Sciatic nerve (tissue), 2 donors: ENCODE data around the gene LGALS4. TPM values are rescaled to one million over a fixed set of nuclear protein-coding genes. Genes with fewer than 3 reads are reported as not detected.
"Not testable (repeated sequence)": the region's sequence is repeated elsewhere in the genome, so short reads cannot be mapped to it uniquely, and the experiment has no call there.

Experiments used
- ATAC-seq: fragments of 200-7000 bp; cut with Tn5 transposase; one replicate; pipeline ENCODE4 v1.9.1; 2020; ENCODE audit warnings: mild to moderate bottlenecking, moderate library complexity
- DNase-seq: peaks from one replicate; pipeline ENCODE4 v3.0.0-alpha.2; 2020; ENCODE audit warnings: low spot score
- intact Hi-C: fragments of 100-400 bp; cut with DNase I; formaldehyde crosslinking; loops from one replicate; pipeline ENCODE4 v1.14.2; 2022
- total RNA-seq: library from RNA; stranded (reverse); fragmentation: NEBNext Ultra II Directional; extraction: Animal tissue kit (Norgen Biotek cat#: 25700); gene quantifications from one replicate; pipeline ENCODE4 v1.2.1, GENCODE V29; 2021
- donor health status: DM: no; HTN: no; CAD: no.
- donor health status: DM: no; HTN: no; CAD: no.

LGALS4 gene
- total RNA-seq, 1 donor from 2014 or later, result 1.3 TPM

DNA sequence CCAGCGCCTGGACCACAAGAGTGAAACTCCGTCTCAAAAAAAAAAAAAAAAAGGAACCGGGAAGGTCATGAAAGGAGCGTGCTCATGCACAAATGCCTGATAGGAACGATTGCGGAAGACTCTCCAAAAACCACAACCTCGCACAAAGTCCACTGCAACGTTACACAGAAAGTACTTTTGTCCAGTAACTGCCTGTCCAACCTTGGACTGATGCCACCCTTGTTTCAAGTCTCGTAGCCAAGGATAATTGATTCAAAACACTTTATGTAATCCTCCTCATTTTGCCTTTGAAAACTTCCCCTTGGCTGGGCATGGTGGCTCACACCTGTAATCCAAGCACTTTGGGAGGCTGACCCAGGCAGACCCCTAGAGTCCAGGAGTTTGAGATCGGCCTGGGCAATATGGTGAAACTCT, 53.1 kb downstream of the LGALS4 start:
- ATAC-seq (peak; percentile 26), DNase-seq (peak; percentile 17)
- intact Hi-C loops, result no loop called here

DNA sequence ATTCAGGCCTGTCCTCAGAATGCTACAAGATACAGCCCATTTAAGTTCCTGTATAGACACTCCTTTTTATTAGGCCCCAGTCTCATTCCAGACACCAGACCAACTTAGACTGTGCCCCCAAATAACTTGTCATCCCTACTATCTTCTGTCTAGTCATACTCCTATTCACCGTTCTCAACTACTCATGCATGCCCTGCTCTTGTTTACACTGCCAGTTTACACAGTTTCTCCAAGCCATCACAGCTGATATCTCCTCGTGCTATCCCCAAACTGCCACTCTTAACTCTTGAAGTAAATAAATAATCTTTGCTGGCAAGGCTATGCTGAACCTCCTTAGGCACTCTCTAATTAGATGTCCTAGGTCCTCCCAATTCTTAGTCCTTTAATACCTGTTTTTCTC, 58.5 kb downstream of the LGALS4 start:
- DNase-seq, intact Hi-C loops, ATAC-seq: not testable (repeated sequence)

- ATAC-seq, DNase-seq, intact Hi-C loops: not testable (repeated sequence)
Observed at GRCh38 chr19:38753783-38754182, 59.0 kb downstream of the LGALS4 start.

Other genes starting within 250 kb of the LGALS4 start
- 6.2 TPM for gene MAP4K1, start 195.0 kb downstream of the LGALS4 start, total RNA-seq
- 168 TPM for gene EIF3K, start 193.8 kb downstream of the LGALS4 start, total RNA-seq
- 597 TPM for gene ACTN4, start 165.3 kb downstream of the LGALS4 start, total RNA-seq
- 5.6 TPM for gene CAPN12, start 68.5 kb downstream of the LGALS4 start, total RNA-seq
- gene LGALS7, start 39.4 kb downstream of the LGALS4 start, total RNA-seq, result not detected
- not detected for gene LGALS7B, start 23.7 kb downstream of the LGALS4 start, total RNA-seq
- gene ECH1, start 18.8 kb upstream of the LGALS4 start, total RNA-seq, result 106 TPM
- 192 TPM for gene HNRNPL, start 37.0 kb upstream of the LGALS4 start, total RNA-seq
- gene RINL, start 65.3 kb upstream of the LGALS4 start, total RNA-seq, result 9.6 TPM
- 86.4 TPM for gene SIRT2, start 86.7 kb upstream of the LGALS4 start, total RNA-seq
- gene NFKBIB, start 87.0 kb upstream of the LGALS4 start, total RNA-seq, result 14.6 TPM
- 0.80 TPM for gene CCER2, start 99.2 kb upstream of the LGALS4 start, total RNA-seq
- gene SARS2, start 117.8 kb upstream of the LGALS4 start, total RNA-seq, result 17.9 TPM
- 12.1 TPM for gene MRPS12, start 118.0 kb upstream of the LGALS4 start, total RNA-seq
- gene FBXO17, start 162.8 kb upstream of the LGALS4 start, total RNA-seq, result 30.0 TPM
- gene FBXO27, start 219.6 kb upstream of the LGALS4 start, total RNA-seq, result 13.4 TPM